ENCODE data around the gene CDK17.

The CDK17 gene

GRCh38 chr12:96314723-96315122 is 85.5 kb downstream of the CDK17 start:
- no peak for DNase-seq

GRCh38 chr12:96313606-96314005 is 86.6 kb downstream of the CDK17 start:
- DNase-seq = no peak

- DNase-seq = no peak
Observed at GRCh38 chr12:96311191-96311590, 89.0 kb downstream of the CDK17 start.

GRCh38 chr12:96310067-96310466 is 90.2 kb downstream of the CDK17 start:
- DNase-seq = no peak

- DNase-seq = no peak
Observed at GRCh38 chr12:96308881-96309280, 91.4 kb downstream of the CDK17 start.

- DNase-seq = no peak
Observed at GRCh38 chr12:96305665-96306064, 94.6 kb downstream of the CDK17 start.

- DNase-seq = no peak
Observed at GRCh38 chr12:96303653-96304052, 96.6 kb downstream of the CDK17 start.

GRCh38 chr12:96302687-96303310 is 97.4 kb downstream of the CDK17 start:
- no peak for DNase-seq

GRCh38 chr12:96301732-96302131 is 98.5 kb downstream of the CDK17 start:
- DNase-seq = no peak

- DNase-seq = no peak
Observed at GRCh38 chr12:96300064-96300463, 100.2 kb downstream of the CDK17 start.

- DNase-seq = no peak
Observed at GRCh38 chr12:96297504-96297903, 102.7 kb downstream of the CDK17 start.

- no peak for DNase-seq
Observed at GRCh38 chr12:96295532-96296160, 104.6 kb downstream of the CDK17 start.

GRCh38 chr12:96294831-96295230 is 105.4 kb downstream of the CDK17 start:
- DNase-seq = no peak

GRCh38 chr12:96293093-96293492 is 107.1 kb downstream of the CDK17 start:
- DNase-seq = no peak

GRCh38 chr12:96289067-96289466 is 111.2 kb downstream of the CDK17 start:
- DNase-seq = no peak

GRCh38 chr12:96285158-96285557 is 115.1 kb downstream of the CDK17 start:
- DNase-seq = no peak

- no peak for DNase-seq
Observed at GRCh38 chr12:96274331-96274730, 125.9 kb downstream of the CDK17 start.

GRCh38 chr12:96271469-96272199 is 128.6 kb downstream of the CDK17 start:
- no peak for DNase-seq

- DNase-seq = no peak
Observed at GRCh38 chr12:96266238-96266637, 134.0 kb downstream of the CDK17 start.

- DNase-seq = no peak
Observed at GRCh38 chr12:96265836-96266235, 134.4 kb downstream of the CDK17 start.

- no peak for DNase-seq
Observed at GRCh38 chr12:96265400-96265799, 134.8 kb downstream of the CDK17 start.

GRCh38 chr12:96263449-96263902 is 136.8 kb downstream of the CDK17 start:
- no peak for DNase-seq

GRCh38 chr12:96261557-96261956 is 138.7 kb downstream of the CDK17 start:
- DNase-seq = no peak

- DNase-seq = no peak
Observed at GRCh38 chr12:96260644-96261043, 139.6 kb downstream of the CDK17 start.
